Measurements from ENCODE around the gene HNRNPU.

Gene HNRNPU

DNA sequence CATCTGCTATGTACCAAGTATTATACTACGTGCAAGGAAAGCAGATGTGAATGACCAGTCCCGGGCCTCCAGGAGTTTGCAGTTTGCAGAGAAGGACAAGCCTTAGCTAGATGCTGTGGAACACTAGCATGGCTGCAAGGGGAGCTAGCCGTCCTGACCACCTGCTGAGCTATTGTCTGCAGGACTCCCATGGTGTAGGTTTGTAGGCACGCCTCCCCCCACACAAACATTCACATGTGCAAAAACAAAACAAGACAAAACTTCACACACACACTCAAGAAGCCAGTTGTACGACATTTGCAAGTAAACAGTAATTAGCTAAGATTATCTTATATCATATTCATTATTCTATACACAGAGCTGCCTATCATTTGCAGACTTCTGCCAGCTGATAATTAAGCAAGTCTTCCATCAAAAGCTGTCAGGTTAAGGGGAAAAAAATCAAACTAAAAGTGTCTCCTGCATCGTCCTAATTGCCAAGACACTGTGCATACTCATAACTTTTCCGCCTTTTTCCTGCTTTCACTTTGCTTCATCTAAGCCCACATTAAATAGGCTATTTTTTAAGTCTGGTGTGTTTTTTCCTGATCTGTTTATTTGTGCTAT is 10.7 kb upstream of the HNRNPU start:
- H3K4me1 ChIP-seq (ENCODE audit: control insufficient read depth, insufficient read depth, low read length): peaks cover 11% of the 10 kb centered on the region
- no peaks in the 10 kb centered on the region for H3K27me3 ChIP-seq (ENCODE audit: control insufficient read depth, insufficient read depth, low read length)
- no peak overlapping the region for H3K4me3 ChIP-seq (ENCODE audit: low read depth, low read length)
- H3K9me3 ChIP-seq (ENCODE audit: control insufficient read depth, insufficient read depth, low read length): no peaks in the 10 kb centered on the region
- H3K9ac ChIP-seq (ENCODE audit: low read depth, low read length): no peak overlapping the region
- no peaks in the 10 kb centered on the region for H3K36me3 ChIP-seq (ENCODE audit: control insufficient read depth, insufficient read depth, low read length)

GRCh38 chr1:244869950-244870349 is 5.6 kb upstream of the HNRNPU start:
- no peaks in the 10 kb centered on the region for H3K27me3 ChIP-seq (ENCODE audit: control insufficient read depth, insufficient read depth, low read length)
- no peak overlapping the region for H3K9ac ChIP-seq (ENCODE audit: low read depth, low read length)
- peaks cover 3% of the 10 kb centered on the region for H3K4me1 ChIP-seq (ENCODE audit: control insufficient read depth, insufficient read depth, low read length)
- H3K4me3 ChIP-seq (ENCODE audit: low read depth, low read length): no peak overlapping the region
- H3K9me3 ChIP-seq (ENCODE audit: control insufficient read depth, insufficient read depth, low read length): no peaks in the 10 kb centered on the region
- H3K36me3 ChIP-seq (ENCODE audit: control insufficient read depth, insufficient read depth, low read length): no peaks in the 10 kb centered on the region

DNA sequence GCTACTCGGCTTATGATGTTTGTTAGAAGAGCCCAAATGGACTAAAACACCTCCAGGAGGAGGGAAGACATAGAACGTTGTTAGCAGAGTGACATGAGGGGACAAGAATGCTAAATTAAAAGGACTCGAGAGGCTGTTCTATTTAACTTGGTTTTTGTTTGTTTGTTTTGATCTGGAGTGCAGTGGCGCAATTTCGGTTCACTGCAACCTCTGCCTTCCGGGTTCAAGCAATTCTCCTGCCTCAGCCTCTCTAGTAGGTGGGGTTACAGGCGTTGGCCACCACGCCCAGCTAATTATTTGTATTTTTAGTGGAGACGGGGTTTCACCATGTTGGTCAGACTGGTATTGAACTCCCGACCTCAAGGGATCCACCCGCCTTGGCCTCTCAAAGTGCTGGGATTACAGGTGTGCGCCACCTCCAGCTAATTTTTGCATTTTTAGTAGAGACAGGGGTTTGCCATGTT is 5.1 kb upstream of the HNRNPU start:
- H3K4me1 ChIP-seq (ENCODE audit: control insufficient read depth, insufficient read depth, low read length): peaks cover under 1% of the 10 kb centered on the region
- no peak overlapping the region for H3K4me3 ChIP-seq (ENCODE audit: low read depth, low read length)
- no peaks in the 10 kb centered on the region for H3K9me3 ChIP-seq (ENCODE audit: control insufficient read depth, insufficient read depth, low read length)
- H3K27me3 ChIP-seq (ENCODE audit: control insufficient read depth, insufficient read depth, low read length): no peaks in the 10 kb centered on the region
- H3K36me3 ChIP-seq (ENCODE audit: control insufficient read depth, insufficient read depth, low read length): no peaks in the 10 kb centered on the region
- H3K9ac ChIP-seq (ENCODE audit: low read depth, low read length): no peak overlapping the region

GRCh38 chr1:244868484-244869363 is 4.4 kb upstream of the HNRNPU start:
- H3K9ac ChIP-seq (ENCODE audit: low read depth, low read length): no peak overlapping the region
- no peaks in the 10 kb centered on the region for H3K27me3 ChIP-seq (ENCODE audit: control insufficient read depth, insufficient read depth, low read length)
- no peaks in the 10 kb centered on the region for H3K4me1 ChIP-seq (ENCODE audit: control insufficient read depth, insufficient read depth, low read length)
- no peaks in the 10 kb centered on the region for H3K9me3 ChIP-seq (ENCODE audit: control insufficient read depth, insufficient read depth, low read length)
- H3K4me3 ChIP-seq (ENCODE audit: low read depth, low read length): no peak overlapping the region
- H3K36me3 ChIP-seq (ENCODE audit: control insufficient read depth, insufficient read depth, low read length): peaks cover 2% of the 10 kb centered on the region

- Histone ChIP-seq H3K9ac (ENCODE audit: low read depth, low read length) (no peak overlapping the region), H3K9me3 (ENCODE audit: control insufficient read depth, insufficient read depth, low read length) (no peaks in the 10 kb centered on the region), H3K4me1 (ENCODE audit: control insufficient read depth, insufficient read depth, low read length) (no peaks in the 10 kb centered on the region), H3K36me3 (ENCODE audit: control insufficient read depth, insufficient read depth, low read length) (peaks cover 5% of the 10 kb centered on the region), H3K4me3 (ENCODE audit: low read depth, low read length) (no peak overlapping the region), H3K27me3 (ENCODE audit: control insufficient read depth, insufficient read depth, low read length) (no peaks in the 10 kb centered on the region)
Observed at GRCh38 chr1:244866355-244866754, 2.0 kb upstream of the HNRNPU start.

DNA sequence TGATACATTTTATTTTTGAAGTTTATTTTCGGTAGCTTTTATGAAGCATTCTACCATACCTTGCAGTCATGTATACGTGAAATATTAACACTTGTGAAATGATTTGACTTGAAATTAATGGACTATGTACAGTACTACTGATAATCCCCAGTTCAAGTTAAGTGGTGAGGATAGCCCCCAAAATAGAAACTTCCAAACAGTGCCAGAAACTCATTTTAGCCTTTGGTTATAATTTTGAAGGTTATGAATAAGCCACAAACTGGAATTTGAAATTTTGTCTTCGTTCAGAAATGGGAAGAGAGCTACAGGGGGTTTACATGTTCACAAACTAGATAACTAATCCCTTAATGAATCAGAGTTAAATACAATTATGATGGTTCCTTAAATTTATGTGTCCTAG is 1.5 kb upstream of the HNRNPU start:
- H3K36me3 ChIP-seq (ENCODE audit: control insufficient read depth, insufficient read depth, low read length): peaks cover 5% of the 10 kb centered on the region

GRCh38 chr1:244865028-244865371 is 657 bp upstream of the HNRNPU start:
- Histone ChIP-seq H3K27me3 (ENCODE audit: control insufficient read depth, insufficient read depth, low read length) (no peaks in the 10 kb centered on the region), H3K4me3 (ENCODE audit: low read depth, low read length) (peak overlapping the region; percentile 77), H3K36me3 (ENCODE audit: control insufficient read depth, insufficient read depth, low read length) (peaks cover 10% of the 10 kb centered on the region), H3K9ac (ENCODE audit: low read depth, low read length) (peak overlapping the region; percentile 77), H3K4me1 (ENCODE audit: control insufficient read depth, insufficient read depth, low read length) (peaks cover 4% of the 10 kb centered on the region), H3K9me3 (ENCODE audit: control insufficient read depth, insufficient read depth, low read length) (no peaks in the 10 kb centered on the region)

More for the DNA sequence above, 1.5 kb upstream of the HNRNPU start:
- Histone ChIP-seq H3K9me3 (ENCODE audit: control insufficient read depth, insufficient read depth, low read length) (no peaks in the 10 kb centered on the region), H3K4me3 (ENCODE audit: low read depth, low read length) (no peak overlapping the region), H3K4me1 (ENCODE audit: control insufficient read depth, insufficient read depth, low read length) (no peaks in the 10 kb centered on the region), H3K9ac (ENCODE audit: low read depth, low read length) (no peak overlapping the region), H3K27me3 (ENCODE audit: control insufficient read depth, insufficient read depth, low read length) (no peaks in the 10 kb centered on the region)

GRCh38 chr1:244863491-244864252 is 671 bp downstream of the HNRNPU start:
- no peaks in the 10 kb centered on the region for H3K27me3 ChIP-seq (ENCODE audit: control insufficient read depth, insufficient read depth, low read length)
- H3K4me1 ChIP-seq (ENCODE audit: control insufficient read depth, insufficient read depth, low read length): peaks cover 4% of the 10 kb centered on the region
- H3K36me3 ChIP-seq (ENCODE audit: control insufficient read depth, insufficient read depth, low read length): peaks cover 22% of the 10 kb centered on the region
- no peaks in the 10 kb centered on the region for H3K9me3 ChIP-seq (ENCODE audit: control insufficient read depth, insufficient read depth, low read length)
- H3K9ac ChIP-seq (ENCODE audit: low read depth, low read length): peak overlapping the region; percentile 99
- H3K4me3 ChIP-seq (ENCODE audit: low read depth, low read length): peak overlapping the region; percentile 92

GRCh38 chr1:244862699-244863490 is 1.4 kb downstream of the HNRNPU start:
- peak overlapping the region; percentile 96 for H3K4me3 ChIP-seq (ENCODE audit: low read depth, low read length)
- H3K9me3 ChIP-seq (ENCODE audit: control insufficient read depth, insufficient read depth, low read length): no peaks in the 10 kb centered on the region
- H3K9ac ChIP-seq (ENCODE audit: low read depth, low read length): peak overlapping the region; percentile 98
- H3K4me1 ChIP-seq (ENCODE audit: control insufficient read depth, insufficient read depth, low read length): peaks cover 8% of the 10 kb centered on the region
- H3K36me3 ChIP-seq (ENCODE audit: control insufficient read depth, insufficient read depth, low read length): peaks cover 27% of the 10 kb centered on the region
- H3K27me3 ChIP-seq (ENCODE audit: control insufficient read depth, insufficient read depth, low read length): no peaks in the 10 kb centered on the region

- H3K9me3 ChIP-seq (ENCODE audit: control insufficient read depth, insufficient read depth, low read length): no peaks in the 10 kb centered on the region
- H3K27me3 ChIP-seq (ENCODE audit: control insufficient read depth, insufficient read depth, low read length): no peaks in the 10 kb centered on the region
- H3K4me1 ChIP-seq (ENCODE audit: control insufficient read depth, insufficient read depth, low read length): peaks cover 8% of the 10 kb centered on the region
- H3K9ac ChIP-seq (ENCODE audit: low read depth, low read length): peak overlapping the region; percentile 98
- peak overlapping the region; percentile 96 for H3K4me3 ChIP-seq (ENCODE audit: low read depth, low read length)
- H3K36me3 ChIP-seq (ENCODE audit: control insufficient read depth, insufficient read depth, low read length): peaks cover 33% of the 10 kb centered on the region
Observed at GRCh38 chr1:244862354-244862698, 2.0 kb downstream of the HNRNPU start.

DNA sequence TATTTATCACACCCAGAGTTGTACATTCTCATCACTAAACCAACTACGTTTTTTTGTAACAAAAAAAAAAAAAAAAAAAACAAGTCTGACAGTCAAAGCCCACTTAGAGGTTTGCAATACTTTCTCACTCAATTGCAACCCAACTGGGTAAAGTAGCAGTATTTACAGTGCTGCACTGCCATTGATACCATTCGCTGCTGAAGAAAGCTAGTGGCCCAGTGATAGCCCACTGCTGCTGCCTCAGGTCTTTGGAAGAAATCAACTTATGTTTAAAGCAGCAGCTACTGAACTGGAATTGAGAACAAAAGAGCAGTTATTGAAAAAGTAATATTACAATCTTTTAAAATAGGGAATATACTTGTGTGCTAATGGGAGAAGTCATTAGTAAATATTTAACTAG is 2.7 kb downstream of the HNRNPU start:
- peaks cover 8% of the 10 kb centered on the region for H3K4me1 ChIP-seq (ENCODE audit: control insufficient read depth, insufficient read depth, low read length)
- H3K9me3 ChIP-seq (ENCODE audit: control insufficient read depth, insufficient read depth, low read length): no peaks in the 10 kb centered on the region
- no peaks in the 10 kb centered on the region for H3K27me3 ChIP-seq (ENCODE audit: control insufficient read depth, insufficient read depth, low read length)
- H3K9ac ChIP-seq (ENCODE audit: low read depth, low read length): peak overlapping the region; percentile 98
- peak overlapping the region; percentile 96 for H3K4me3 ChIP-seq (ENCODE audit: low read depth, low read length)
- H3K36me3 ChIP-seq (ENCODE audit: control insufficient read depth, insufficient read depth, low read length): peaks cover 39% of the 10 kb centered on the region

Data from iPS-15b (cell line).